Heart right ventricle (tissue), 16 donors: ENCODE data around the gene RELCH. TPM values are rescaled to one million over a fixed set of nuclear protein-coding genes. Genes with fewer than 3 reads are reported as not detected.

Source experiments
- ATAC-seq, 8 donors: fragments of 200-7000 bp; cut with Tn5 transposase; one replicate each; pipeline ENCODE4 v1.9.1; 2020; ENCODE audit warnings: mild to moderate bottlenecking in 8 of 8, moderate library complexity in 8 of 8, moderate number of reproducible peaks in 1 of 8
- DNase-seq, 2 donors: peaks; one replicate each; pipeline ENCODE4 v3.0.0-alpha.2; 2020
- H3K27ac ChIP-seq, 10 donors: fragments of 200-600 bp; sonication (generic) in 2 of 10; one replicate each; pipeline versions ENCODE4 v1.5.0 to v1.8.0; 2020 to 2022; ENCODE audit warnings: mild to moderate bottlenecking in 3 of 10
- H3K27me3 ChIP-seq, 7 donors: fragments of 200-600 bp; one replicate each; pipeline ENCODE4 v1.8.0; 2021 to 2022; ENCODE audit warnings: mild to moderate bottlenecking in 2 of 7
- H3K36me3 ChIP-seq, 9 donors: fragments of 200-600 bp; sonication (generic) in 1 of 9; one replicate each; pipeline versions ENCODE4 v1.5.0 to v1.8.0; 2020 to 2022; ENCODE audit warnings: mild to moderate bottlenecking in 2 of 9
- H3K4me1 ChIP-seq, 9 donors: fragments of 200-600 bp; sonication (generic) in 1 of 9; one replicate each; pipeline versions ENCODE4 v1.5.0 to v1.8.0; 2020 to 2022; ENCODE audit warnings: mild to moderate bottlenecking in 4 of 9
- H3K4me3 ChIP-seq, 10 donors: fragments of 200-600 bp; sonication (generic) in 2 of 10; one replicate each; pipeline versions ENCODE4 v1.5.0 to v1.8.0; 2020 to 2022; ENCODE audit warnings: mild to moderate bottlenecking in 7 of 10, moderate library complexity in 2 of 10
- H3K9me3 ChIP-seq, 11 donors: fragments of 200-600 bp in 10 of 11; sonication (generic) in 2 of 11; one replicate each; pipeline versions ENCODE4 v1.5.0 to v1.8.0; 2013 to 2022; ENCODE audit warnings: mild to moderate bottlenecking in 2 of 11, control low read depth in 1 of 11, moderate library complexity in 1 of 11
- WGBS, 2 donors: extraction: QIAGEN DNeasy Blood & Tissue Kit; methylation state at CpG; one replicate each; pipeline ENCODE4 v1.1.7; 2013; ENCODE audit warnings: inconsistent platforms in 1 of 2; 5-methylcytosine and 5-hydroxymethylcytosine counted together
- intact Hi-C, 10 donors: fragments of 100-400 bp; cut with DNase I; formaldehyde crosslinking; loops; one replicate each; pipeline versions ENCODE4 v1.11.1 to v1.14.2; 2022
- polyA plus RNA-seq, 2 donors: library from polyadenylated mRNA; stranded (reverse); fragments of 200-250 nt; gene quantifications; one replicate each; pipeline ENCODE4 v1.2.3, GENCODE V29; 2013
- total RNA-seq, 10 donors: library from RNA; stranded (reverse); fragmentation: NEBNext Ultra II Directional in 3 of 10; extraction: Animal tissue kit (Norgen Biotek cat#: 25700) in 3 of 10; gene quantifications; one replicate each; pipeline versions ENCODE4 v1.2.1 to v1.2.4, GENCODE V29; 2021 to 2023
- TF ChIP-seq, protein P1 (sequence below), 9 donors: fragments of 200-600 bp; sonication (generic) in 2 of 9; IDR thresholded peaks; one replicate each; pipeline versions ENCODE4 v1.5.0 to v1.8.0; 2021 to 2022; ENCODE audit warnings: antibody characterized with exemption in 9 of 9, mild to moderate bottlenecking in 5 of 9, moderate library complexity in 1 of 9
- donor health status: Arrhythmogenic right ventricular cardiomyopathy.
- donor health status: ischemic (EF 13 %, LVEDD 7.1; RV severe dilation, severe dysfunction).
- donor health status: healthy with polysubstance abuse.
- donor health status: DM: no; HTN: yes; CAD: no.
- donor health status: DM: no; HTN: no; CAD: no.
- donor health status: ischemic (EF 25% LVEDD 6.9; RV normal size, moderate dysfunction).
- donor health status: ischemic (EF 25% LVEDD 5.7; RV mildly dilated, moderate dysfunction).
- donor health status: healthy.
- donor health status: DM: yes; HTN: yes; CAD: no.
- donor health status: Ischemic cardiomyopathy.
- donor health status: ischemic (EF 35%, LVEDD 5.7; RV mildly dilated, moderate dysfunction).
- donor health status: nonischemic (EF 11% LVEDD 7.7; RV severe dilation, severe dysfunction).
- donor health status: DM: yes; HTN: yes; CAD: no.
- donor health status: PGD.
- donor health status: ischemic (EF 29% LVEDD 5.4; RV normal size, mild dysfunction).
- donor health status: nonischemic (EF 23%, LVEDD 6.1; RV moderate dilation, normal function).

RELCH gene
- total and polyA plus RNA-seq, 12 donors: 4.1 to 21.0 (median 15.8) TPM

DNA sequence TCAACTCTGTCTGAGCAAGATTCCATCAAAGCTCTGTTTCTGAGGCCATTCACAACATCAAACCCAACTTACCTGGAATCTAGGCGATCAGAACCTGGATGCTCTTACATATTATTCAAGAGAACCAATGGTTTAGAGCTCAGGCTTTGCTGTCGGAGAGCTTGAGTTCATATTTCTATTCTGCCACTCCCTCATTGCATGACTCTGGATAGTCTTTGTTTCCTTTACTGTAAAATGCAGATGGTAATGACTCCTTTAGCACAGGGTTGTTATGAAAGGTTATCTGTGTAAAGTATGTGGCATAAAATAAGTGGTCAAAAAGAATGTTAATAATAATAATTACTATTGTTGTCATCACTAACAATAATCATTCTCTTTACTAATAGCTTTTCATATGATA lies 12.6 kb downstream of the RELCH start:
- TF ChIP-seq, protein P1, sequence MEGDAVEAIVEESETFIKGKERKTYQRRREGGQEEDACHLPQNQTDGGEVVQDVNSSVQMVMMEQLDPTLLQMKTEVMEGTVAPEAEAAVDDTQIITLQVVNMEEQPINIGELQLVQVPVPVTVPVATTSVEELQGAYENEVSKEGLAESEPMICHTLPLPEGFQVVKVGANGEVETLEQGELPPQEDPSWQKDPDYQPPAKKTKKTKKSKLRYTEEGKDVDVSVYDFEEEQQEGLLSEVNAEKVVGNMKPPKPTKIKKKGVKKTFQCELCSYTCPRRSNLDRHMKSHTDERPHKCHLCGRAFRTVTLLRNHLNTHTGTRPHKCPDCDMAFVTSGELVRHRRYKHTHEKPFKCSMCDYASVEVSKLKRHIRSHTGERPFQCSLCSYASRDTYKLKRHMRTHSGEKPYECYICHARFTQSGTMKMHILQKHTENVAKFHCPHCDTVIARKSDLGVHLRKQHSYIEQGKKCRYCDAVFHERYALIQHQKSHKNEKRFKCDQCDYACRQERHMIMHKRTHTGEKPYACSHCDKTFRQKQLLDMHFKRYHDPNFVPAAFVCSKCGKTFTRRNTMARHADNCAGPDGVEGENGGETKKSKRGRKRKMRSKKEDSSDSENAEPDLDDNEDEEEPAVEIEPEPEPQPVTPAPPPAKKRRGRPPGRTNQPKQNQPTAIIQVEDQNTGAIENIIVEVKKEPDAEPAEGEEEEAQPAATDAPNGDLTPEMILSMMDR (IDR thresholded peaks at IDR 0.05): no peak
- ATAC-seq: no peak
- no peak overlapping the region for H3K4me3 ChIP-seq
- no peak for DNase-seq
- WGBS, 2 donors: 74 to 97% methylated on average over 2 of the region's 2 CpGs
- no peaks in the 10 kb centered on the region for H3K36me3 ChIP-seq
- peaks cover 0 to 43% (median 16%) of the 10 kb centered on the region in 9 donors for H3K4me1 ChIP-seq
- no peak overlapping the region for H3K27ac ChIP-seq
- intact Hi-C loops: loop anchor here in 2 of 10 donors (5.0 to 10.0 kb wide), 2 partner anchors 43 to 515 kb away; partner anchors contain the start of gene PHLPP1 (in 1 of the 2)
- no peaks in the 10 kb centered on the region for H3K27me3 ChIP-seq
- no peaks in the 10 kb centered on the region for H3K9me3 ChIP-seq

DNA sequence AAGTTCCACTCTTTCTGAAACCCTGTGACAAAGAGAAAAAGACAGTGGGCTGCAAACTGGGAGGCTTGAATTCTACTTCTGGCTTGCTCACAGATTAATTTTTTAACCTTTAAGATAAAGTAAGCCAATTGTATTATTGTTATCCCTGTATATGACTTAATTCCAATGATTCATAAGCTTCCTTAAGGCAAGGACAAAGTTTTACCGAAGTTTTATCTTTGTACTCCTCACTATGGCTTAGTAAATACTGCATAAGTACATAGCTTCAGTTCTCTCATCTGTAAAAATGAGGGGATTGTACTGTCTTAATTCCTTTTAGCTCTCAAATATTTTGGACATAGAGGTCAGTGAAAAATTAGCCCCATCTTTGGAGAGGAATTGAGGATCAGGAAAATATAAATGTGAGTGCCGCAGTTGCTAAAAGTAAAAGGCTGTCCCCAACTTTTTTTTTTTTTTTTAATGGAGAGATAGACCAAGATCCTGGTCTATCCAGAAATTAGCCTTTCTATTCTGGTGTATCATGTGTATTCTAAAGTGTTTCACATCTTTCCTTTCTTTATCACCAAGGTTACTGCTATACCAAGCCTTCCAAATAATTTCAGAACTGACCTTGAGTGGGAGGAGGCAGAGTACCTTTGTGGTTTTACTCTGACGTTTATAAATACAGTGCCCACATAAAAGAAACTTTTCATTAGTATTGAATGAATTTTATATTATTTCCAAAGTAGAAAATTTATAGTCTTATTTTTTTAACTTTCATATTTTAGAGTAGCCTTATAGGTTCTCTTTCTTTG lies 13.3 kb downstream of the RELCH start:
- WGBS, 2 donors: 51 to 54% methylated on average over 3 of the region's 3 CpGs

GRCh38 chr18:62201870-62202269 lies 14.8 kb downstream of the RELCH start:
- no peak for ATAC-seq
- intact Hi-C loops: no loop called here

More for the DNA sequence above, 13.3 kb downstream of the RELCH start:
- TF ChIP-seq, protein P1 (IDR thresholded peaks at IDR 0.05): no peak
- Histone ChIP-seq H3K27ac (no peak overlapping the region), H3K4me1 (peaks cover 0 to 43% (median 16%) of the 10 kb centered on the region in 9 donors), H3K27me3 (no peaks in the 10 kb centered on the region), H3K4me3 (no peak overlapping the region), H3K9me3 (no peaks in the 10 kb centered on the region), H3K36me3 (no peaks in the 10 kb centered on the region)
- intact Hi-C loops: no loop called here
- DNase-seq (no peak), ATAC-seq (no peak)

GRCh38 chr18:62205824-62206223 lies 18.8 kb downstream of the RELCH start:
- WGBS, 2 donors: 96 to 98% methylated on average over 4 of the region's 4 CpGs
- Histone ChIP-seq H3K27me3 (no peaks in the 10 kb centered on the region), H3K36me3 (no peaks in the 10 kb centered on the region), H3K9me3 (no peaks in the 10 kb centered on the region), H3K4me3 (no peak overlapping the region), H3K4me1 (peaks cover 0 to 14% (median 0%) of the 10 kb centered on the region in 9 donors), H3K27ac (no peak overlapping the region)
- DNase-seq (no peak), ATAC-seq (no peak)
- intact Hi-C loops: no loop called here
- TF ChIP-seq, protein P1 (IDR thresholded peaks at IDR 0.05): no peak

More at GRCh38 chr18:62201870-62202269, 14.8 kb downstream of the RELCH start:
- 0 to 90% methylated on average over 1 of the region's 1 CpG for WGBS, 2 donors
- Histone ChIP-seq H3K4me3 (no peak overlapping the region), H3K9me3 (no peaks in the 10 kb centered on the region), H3K36me3 (no peaks in the 10 kb centered on the region), H3K4me1 (peaks cover 0 to 40% (median 13%) of the 10 kb centered on the region in 9 donors), H3K27ac (no peak overlapping the region), H3K27me3 (no peaks in the 10 kb centered on the region)
- TF ChIP-seq, protein P1 (IDR thresholded peaks at IDR 0.05): no peak
- no peak for DNase-seq
